Gastrocnemius medialis (tissue), 4 donors: Measurements from ENCODE around the gene IFNGR2. TPM values are rescaled to one million over a fixed set of nuclear protein-coding genes. Genes with fewer than 3 reads are reported as not detected.

ENCODE experiments used
- ATAC-seq, 2 donors: fragments of 150-250 bp; one replicate each; pipeline ENCODE4 v1.9.1; 2016
- DNase-seq, 2 donors: peaks; one replicate each; pipeline ENCODE4 v3.0.0-alpha.2; 2019
- H3K27ac ChIP-seq, 4 donors: fragments of 200-600 bp; sonication (generic); 1 replicate in 1 of 4; 2 replicates in 3 of 4; pipeline ENCODE4 v1.5.1; 2016 to 2018; ENCODE audit warnings: mild to moderate bottlenecking in 2 of 4, moderate library complexity in 1 of 4
- H3K27me3 ChIP-seq, 3 donors: fragments of 200-600 bp; sonication (generic) in 2 of 3; 1 replicate in 1 of 3; 2 replicates in 2 of 3; pipeline versions ENCODE4 v1.5.1 to v1.6.0; 2016 to 2019; ENCODE audit warnings: mild to moderate bottlenecking in 1 of 3, moderate library complexity in 1 of 3
- H3K36me3 ChIP-seq, 2 donors: fragments of 200-600 bp; sonication (generic) in 1 of 2; one replicate each; pipeline ENCODE4 v1.5.1; 2017 to 2018
- H3K4me1 ChIP-seq, 2 donors: fragments of 200-600 bp; sonication (generic) in 1 of 2; one replicate each; pipeline ENCODE4 v1.5.1; 2016 to 2017; ENCODE audit warnings: mild to moderate bottlenecking in 2 of 2
- H3K4me3 ChIP-seq, 4 donors: fragments of 200-600 bp; sonication (generic) in 3 of 4; 1 replicate in 1 of 4; 2 replicates in 3 of 4; pipeline ENCODE4 v1.5.1; 2016 to 2019; ENCODE audit warnings: mild to moderate bottlenecking in 2 of 4
- H3K9me3 ChIP-seq, 3 donors: fragments of 200-600 bp; sonication (generic) in 2 of 3; 1 replicate in 1 of 3; 2 replicates in 2 of 3; pipeline ENCODE4 v1.5.1; 2016 to 2019
- POLR2A ChIP-seq, 2 donors: fragments of 450-650 bp; IDR thresholded peaks; one replicate each; pipeline ENCODE4 v1.6.1; 2017; ENCODE audit warnings: antibody characterized with exemption in 2 of 2, mild to moderate bottlenecking in 2 of 2, moderate library complexity in 2 of 2
- in situ Hi-C, 4 donors: fragments of 200-750 bp; cut with MboI; loops; one replicate each; pipeline versions ENCODE4 v1.15.0 to v1.8.0; 2017; ENCODE audit warnings: low sequenced_read_pairs in 4 of 4
- intact Hi-C: fragments of 100-400 bp; cut with DNase I; formaldehyde crosslinking; loops from one replicate; pipeline ENCODE4 v1.15.1; 2023; ENCODE audit warnings: low total_unique reads
- total RNA-seq, 4 donors: library from RNA; depleted of rRNA; stranded (reverse); fragments of >200 nt; gene quantifications; one replicate each; pipeline versions ENCODE4 v1.1.0 to v1.2.3, GENCODE V29; 2016
- TF ChIP-seq, protein P1 (sequence below), 5 experiments: fragments of 450-650 bp in 3 of 5; fragments of 200-600 bp in 2 of 5; sonication (generic) in 2 of 5; IDR thresholded peaks in 4 of 5; conservative IDR thresholded peaks in 1 of 5; 1 replicate in 4 of 5; 2 replicates in 1 of 5; pipeline ENCODE4 v1.5.1; 2016 to 2019; ENCODE audit warnings: antibody characterized with exemption in 5 of 5, mild to moderate bottlenecking in 3 of 5, moderate library complexity in 3 of 5

The IFNGR2 gene
- 10 to 100 TPM; 13.9 to 27.6 (median 24.2) TPM for total RNA-seq

DNA sequence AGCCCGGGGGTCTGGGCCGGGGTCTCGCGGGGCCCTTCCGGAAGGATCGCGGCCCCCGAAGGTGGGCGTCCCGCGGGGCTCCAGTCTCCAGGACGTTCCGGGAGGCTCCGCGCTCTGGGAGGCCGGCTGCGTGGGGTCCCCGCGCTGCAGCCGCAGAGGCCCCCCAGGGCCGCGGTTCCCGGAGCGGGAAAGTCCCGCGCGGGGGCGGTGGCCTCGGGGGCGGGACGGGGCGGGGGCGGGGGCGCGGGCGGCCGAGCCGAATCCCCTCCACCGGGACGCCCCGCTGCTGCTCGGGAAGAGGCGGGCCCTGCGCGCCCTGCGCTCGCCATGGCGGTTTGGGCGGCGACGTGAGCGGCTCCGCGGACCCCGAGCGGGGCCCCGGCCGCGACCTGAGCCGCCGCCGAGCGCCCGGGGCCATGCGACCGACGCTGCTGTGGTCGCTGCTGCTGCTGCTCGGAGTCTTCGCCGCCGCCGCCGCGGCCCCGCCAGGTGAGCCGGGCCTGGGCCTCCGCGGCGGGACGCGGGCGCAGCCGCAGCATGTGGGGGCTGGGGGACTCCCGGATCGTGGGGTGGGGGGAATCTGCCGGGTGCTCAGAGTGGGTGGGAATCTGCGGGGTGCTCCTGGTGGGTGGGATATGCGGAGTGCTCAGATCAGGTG is at the start of gene IFNGR2:
Gene IFNGR2, plus strand, starts transcription at position 286 of the 658 bp plus-strand sequence. Its CDS starts 131 bp downstream, at position 417.
- Histone ChIP-seq H3K27me3 (no peaks in the 10 kb centered on the region), H3K27ac (peak within 1 kb of the TSS; percentile 82 to 92 (median 87)), H3K36me3 (no peaks in the 10 kb centered on the region), H3K4me3 (peak within 1 kb of the TSS; percentile 83 to 94 (median 88)), H3K9me3 (no peaks in the 10 kb centered on the region), H3K4me1 (peaks cover 8 to 14% of the 10 kb centered on the region in 2 donors)
- peak; percentile 37 to 53 for ATAC-seq
- in situ Hi-C loops (loop anchor here in 1 of 4 donors (25.0 kb wide), 1 partner anchor 109 kb away; no protein-coding TSS in a partner anchor), intact Hi-C loops (loop anchor here (5.0 kb wide), 1 partner anchor 39 kb away; no protein-coding TSS in a partner anchor)
- peak in 1 of 2 donors; percentile 43 for TF ChIP-seq POLR2A (IDR thresholded peaks at IDR 0.05)
- TF ChIP-seq, protein P1, sequence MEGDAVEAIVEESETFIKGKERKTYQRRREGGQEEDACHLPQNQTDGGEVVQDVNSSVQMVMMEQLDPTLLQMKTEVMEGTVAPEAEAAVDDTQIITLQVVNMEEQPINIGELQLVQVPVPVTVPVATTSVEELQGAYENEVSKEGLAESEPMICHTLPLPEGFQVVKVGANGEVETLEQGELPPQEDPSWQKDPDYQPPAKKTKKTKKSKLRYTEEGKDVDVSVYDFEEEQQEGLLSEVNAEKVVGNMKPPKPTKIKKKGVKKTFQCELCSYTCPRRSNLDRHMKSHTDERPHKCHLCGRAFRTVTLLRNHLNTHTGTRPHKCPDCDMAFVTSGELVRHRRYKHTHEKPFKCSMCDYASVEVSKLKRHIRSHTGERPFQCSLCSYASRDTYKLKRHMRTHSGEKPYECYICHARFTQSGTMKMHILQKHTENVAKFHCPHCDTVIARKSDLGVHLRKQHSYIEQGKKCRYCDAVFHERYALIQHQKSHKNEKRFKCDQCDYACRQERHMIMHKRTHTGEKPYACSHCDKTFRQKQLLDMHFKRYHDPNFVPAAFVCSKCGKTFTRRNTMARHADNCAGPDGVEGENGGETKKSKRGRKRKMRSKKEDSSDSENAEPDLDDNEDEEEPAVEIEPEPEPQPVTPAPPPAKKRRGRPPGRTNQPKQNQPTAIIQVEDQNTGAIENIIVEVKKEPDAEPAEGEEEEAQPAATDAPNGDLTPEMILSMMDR (IDR thresholded peaks at IDR 0.05 in 4 of 5, conservative IDR thresholded peaks at IDR 0.05 in 1 of 5), result no peak
- no peak for DNase-seq

DNA sequence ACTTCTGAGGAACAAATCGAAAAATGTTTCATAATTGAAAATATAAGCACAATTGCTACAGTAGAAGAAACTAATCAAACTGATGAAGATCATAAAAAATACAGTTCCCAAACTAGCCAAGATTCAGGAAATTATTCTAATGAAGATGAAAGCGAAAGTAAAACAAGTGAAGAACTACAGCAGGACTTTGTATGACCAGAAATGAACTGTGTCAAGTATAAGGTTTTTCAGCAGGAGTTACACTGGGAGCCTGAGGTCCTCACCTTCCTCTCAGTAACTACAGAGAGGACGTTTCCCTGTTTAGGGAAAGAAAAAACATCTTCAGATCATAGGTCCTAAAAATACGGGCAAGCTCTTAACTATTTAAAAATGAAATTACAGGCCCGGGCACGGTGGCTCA is 47.9 kb upstream of the IFNGR2 start:
- peaks cover 0 to 44% of the 10 kb centered on the region in 2 donors for H3K36me3 ChIP-seq
- TF ChIP-seq, protein P1 (IDR thresholded peaks at IDR 0.05 in 4 of 5, conservative IDR thresholded peaks at IDR 0.05 in 1 of 5), result no peak
- TF ChIP-seq POLR2A (IDR thresholded peaks at IDR 0.05), result no peak
- no peak for DNase-seq
- H3K27me3 ChIP-seq, result no peaks in the 10 kb centered on the region
- H3K27ac ChIP-seq, result peak overlapping the region in 1 of 4 donors; percentile 22
- no peak for ATAC-seq
- no peak overlapping the region for H3K4me3 ChIP-seq
- intact Hi-C loops, result no loop called here
- H3K9me3 ChIP-seq, result no peaks in the 10 kb centered on the region
- in situ Hi-C loops, result no loop called here
- peaks cover 0 to under 1% of the 10 kb centered on the region in 2 donors for H3K4me1 ChIP-seq

DNA sequence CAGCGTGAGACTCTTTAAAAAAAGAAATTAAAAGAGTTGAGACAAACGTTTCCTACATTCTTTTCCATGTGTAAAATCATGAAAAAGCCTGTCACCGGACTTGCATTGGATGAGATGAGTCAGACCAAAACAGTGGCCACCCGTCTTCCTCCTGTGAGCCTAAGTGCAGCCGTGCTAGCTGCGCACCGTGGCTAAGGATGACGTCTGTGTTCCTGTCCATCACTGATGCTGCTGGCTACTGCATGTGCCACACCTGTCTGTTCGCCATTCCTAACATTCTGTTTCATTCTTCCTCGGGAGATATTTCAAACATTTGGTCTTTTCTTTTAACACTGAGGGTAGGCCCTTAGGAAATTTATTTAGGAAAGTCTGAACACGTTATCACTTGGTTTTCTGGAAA is 47.2 kb upstream of the IFNGR2 start:
- no peak for ATAC-seq
- Histone ChIP-seq H3K27me3 (no peaks in the 10 kb centered on the region), H3K4me1 (peaks cover 1 to 7% of the 10 kb centered on the region in 2 donors), H3K27ac (no peak overlapping the region), H3K36me3 (peaks cover 0 to 41% of the 10 kb centered on the region in 2 donors), H3K4me3 (no peak overlapping the region), H3K9me3 (no peaks in the 10 kb centered on the region)
- intact Hi-C loops (no loop called here), in situ Hi-C loops (no loop called here)
- TF ChIP-seq, protein P1 (IDR thresholded peaks at IDR 0.05 in 4 of 5, conservative IDR thresholded peaks at IDR 0.05 in 1 of 5), result no peak
- TF ChIP-seq POLR2A (IDR thresholded peaks at IDR 0.05), result no peak
- DNase-seq, result no peak

DNA sequence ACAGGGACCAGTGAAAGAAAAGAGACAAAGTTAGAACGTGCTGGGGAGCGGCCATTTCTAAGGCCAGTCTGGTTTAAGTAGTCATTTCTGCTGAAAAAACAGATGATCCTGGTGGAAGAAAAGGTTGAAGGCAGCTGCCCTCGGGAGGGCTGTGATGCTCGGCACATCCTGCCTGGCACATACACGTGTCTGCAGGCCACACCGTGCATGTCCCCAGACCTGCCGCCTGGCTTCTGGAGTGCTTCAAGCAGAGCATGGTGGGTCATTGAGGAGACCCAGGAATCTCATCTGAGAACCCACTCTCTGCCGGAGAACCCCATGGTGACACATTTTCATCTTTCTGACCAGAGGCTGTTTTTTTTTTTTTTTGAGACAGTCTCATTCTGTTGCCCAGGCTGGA is 46.0 kb upstream of the IFNGR2 start:
- intact Hi-C loops, result no loop called here
- DNase-seq, result no peak
- no peak for ATAC-seq
- H3K36me3 ChIP-seq, result peaks cover 0 to 31% of the 10 kb centered on the region in 2 donors
- H3K27ac ChIP-seq, result no peak overlapping the region
- H3K4me3 ChIP-seq, result no peak overlapping the region
- in situ Hi-C loops, result no loop called here
- H3K27me3 ChIP-seq, result no peaks in the 10 kb centered on the region
- peaks cover 13 to 17% of the 10 kb centered on the region in 2 donors for H3K4me1 ChIP-seq
- no peak for TF ChIP-seq POLR2A (IDR thresholded peaks at IDR 0.05)
- TF ChIP-seq, protein P1 (IDR thresholded peaks at IDR 0.05 in 4 of 5, conservative IDR thresholded peaks at IDR 0.05 in 1 of 5), result no peak
- H3K9me3 ChIP-seq, result no peaks in the 10 kb centered on the region
